HepG2 (cell line): Measurements from ENCODE around the gene UCN2. TPM values are rescaled to one million over a fixed set of nuclear protein-coding genes. Genes with fewer than 3 reads are reported as not detected.

Source experiments
- CBX1 ChIP-seq: IDR thresholded peaks from one replicate; pipeline ENCODE4 v1.6.1; 2016; ENCODE audit warnings: antibody characterized with exemption, low read depth
- DMAP1 ChIP-seq: IDR thresholded peaks from 2 replicates; pipeline ENCODE4 v1.6.1; 2016
- GATAD1 ChIP-seq: IDR thresholded peaks from 2 replicates; pipeline ENCODE4 v1.6.1; 2016; ENCODE audit warnings: missing genetic modification reagents, missing compliant biosample characterization
- GPN1 ChIP-seq: sonication (generic); formaldehyde crosslinking; IDR thresholded peaks from 2 replicates; pipeline ENCODE4 v1.5.1; 2020; ENCODE audit warnings: missing genetic modification reagents, borderline replicate concordance
- HCFC1 ChIP-seq: fragments of 150-350 bp; IDR thresholded peaks from 2 replicates; pipeline ENCODE4 v1.6.1; 2014; ENCODE audit warnings: low read depth, low read length
- HDAC2 ChIP-seq: sonication (generic); formaldehyde crosslinking; IDR thresholded peaks from 2 replicates; pipeline ENCODE4 v1.4.0; 2020; ENCODE audit warnings: missing genetic modification reagents
- HMGA1 ChIP-seq: sonication (generic); formaldehyde crosslinking; conservative IDR thresholded peaks from 2 replicates; pipeline ENCODE4 v1.4.0; 2020; ENCODE audit warnings: missing genetic modification reagents
- HNF4A ChIP-seq: sonication (generic); formaldehyde crosslinking; IDR thresholded peaks from 2 replicates; pipeline ENCODE4 v1.4.0; 2020; ENCODE audit warnings: missing genetic modification reagents
- JUND ChIP-seq: sonication (generic); formaldehyde crosslinking; IDR thresholded peaks from 2 replicates; pipeline ENCODE4 v1.8.0; 2022; ENCODE audit warnings: mild to moderate bottlenecking, missing genetic modification reagents
- KDM5A ChIP-seq: fragments of 200-600 bp; sonication (generic); IDR thresholded peaks from 2 replicates; pipeline ENCODE4 v1.7.0; 2018; ENCODE audit warnings: antibody characterized with exemption, mild to moderate bottlenecking, low read length, borderline replicate concordance
- KLF12 ChIP-seq: sonication (generic); formaldehyde crosslinking; IDR thresholded peaks from 2 replicates; pipeline ENCODE4 v1.4.0; 2020; ENCODE audit warnings: missing genetic modification reagents, borderline replicate concordance
- KMT2B ChIP-seq: IDR thresholded peaks from 2 replicates; pipeline ENCODE4 v1.6.1; 2016; ENCODE audit warnings: missing genetic modification reagents, missing compliant biosample characterization
- MED13 ChIP-seq: sonication (generic); formaldehyde crosslinking; IDR thresholded peaks from 2 replicates; pipeline ENCODE4 v1.5.0; 2020; ENCODE audit warnings: missing genetic modification reagents
- PHF20 ChIP-seq: sonication (generic); formaldehyde crosslinking; IDR thresholded peaks from 2 replicates; pipeline ENCODE4 v1.5.0; 2020; ENCODE audit warnings: mild to moderate bottlenecking, missing genetic modification reagents
- PPARG ChIP-seq: conservative IDR thresholded peaks from 2 replicates; pipeline ENCODE4 v1.6.1; 2016; ENCODE audit warnings: missing biosample characterization, missing genetic modification reagents
- REXO4 ChIP-seq: sonication (generic); formaldehyde crosslinking; IDR thresholded peaks from 2 replicates; pipeline ENCODE4 v1.8.0; 2022; ENCODE audit warnings: missing genetic modification reagents, mild to moderate bottlenecking, borderline replicate concordance
- SAP130 ChIP-seq: IDR thresholded peaks from 2 replicates; pipeline ENCODE4 v1.6.1; 2016; ENCODE audit warnings: low read depth
- SRY ChIP-seq: sonication (generic); formaldehyde crosslinking; IDR thresholded peaks from 2 replicates; pipeline ENCODE4 v1.8.0; 2022; ENCODE audit warnings: mild to moderate bottlenecking, missing genetic modification reagents
- TBL1XR1 ChIP-seq: fragments of 150-350 bp; IDR thresholded peaks from 2 replicates; pipeline ENCODE4 v1.6.1; 2014; ENCODE audit warnings: borderline replicate concordance, low read length; ENCODE audit not compliant: partially characterized antibody
- ZFP90 ChIP-seq: sonication (generic); formaldehyde crosslinking; IDR thresholded peaks from 2 replicates; pipeline ENCODE4 v1.8.0; 2022; ENCODE audit warnings: missing genetic modification reagents, mild to moderate bottlenecking, inconsistent platforms, borderline replicate concordance
- ZNF143 ChIP-seq: sonication (generic); formaldehyde crosslinking; IDR thresholded peaks from 2 replicates; pipeline ENCODE4 v1.4.0; 2020; ENCODE audit warnings: missing genetic modification reagents
- ZNF207 ChIP-seq: fragments of 450-650 bp; IDR thresholded peaks from 2 replicates; pipeline ENCODE4 v1.6.1; 2016; ENCODE audit warnings: antibody characterized with exemption, borderline replicate concordance
- ZNF274 ChIP-seq: sonication (generic); formaldehyde crosslinking; IDR thresholded peaks from 2 replicates; pipeline ENCODE4 v1.5.1; 2020; ENCODE audit warnings: mild to moderate bottlenecking, missing genetic modification reagents
- ZNF326 ChIP-seq: sonication (generic); formaldehyde crosslinking; IDR thresholded peaks from 2 replicates; pipeline ENCODE4 v1.4.0; 2020; ENCODE audit warnings: missing genetic modification reagents, borderline replicate concordance
- ZNF660 ChIP-seq: sonication (generic); formaldehyde crosslinking; IDR thresholded peaks from 2 replicates; pipeline ENCODE4 v1.5.1; 2020; ENCODE audit warnings: mild to moderate bottlenecking, low read depth, missing genetic modification reagents, borderline replicate concordance
- ZNF788 ChIP-seq: sonication (generic); formaldehyde crosslinking; IDR thresholded peaks from 2 replicates; pipeline ENCODE4 v1.5.0; 2020; ENCODE audit warnings: mild to moderate bottlenecking, missing genetic modification reagents, borderline replicate concordance
- polyA plus RNA-seq, 8 experiments: library from polyadenylated mRNA; depleted of rRNA in 3 of 8; stranded (reverse) in 7 of 8; unstranded in 1 of 8; fragments of >200 nt; fragmentation: Illumina TruSeq in 4 of 8; extraction: Trizol in 4 of 8; gene quantifications; 2 replicates each; pipeline versions ENCODE4 v1.2.1 to v1.2.3, GENCODE V29; 2011 to 2016; ENCODE audit warnings: low read depth in 4 of 8, missing spikeins in 1 of 8, mixed read lengths in 1 of 8; ENCODE audit not compliant: insufficient read depth in 1 of 8
- total RNA-seq, 5 experiments: library from RNA; depleted of rRNA; stranded (reverse); fragments of >200 nt; fragmentation: Illumina TruSeq; extraction: Trizol; gene quantifications; 2 replicates each; pipeline ENCODE4 v1.2.3, GENCODE V29; 2016; ENCODE audit warnings: low read depth in 1 of 5
- TF ChIP-seq, protein P1 (sequence below): fragments of 450-650 bp; IDR thresholded peaks from 2 replicates; pipeline ENCODE4 v1.6.1; 2017; ENCODE audit warnings: mild to moderate bottlenecking
- TF ChIP-seq, protein P2 (sequence below): sonication (generic); formaldehyde crosslinking; IDR thresholded peaks from 2 replicates; pipeline ENCODE4 v1.4.0; 2020; ENCODE audit warnings: mild to moderate bottlenecking, missing genetic modification reagents

UCN2 gene
- total and polyA plus RNA-seq, 2 of the 13 experiments (the other 11 are each of a cell fraction or from before 2014, with no cell fraction given): 0.07 to 1.5 TPM

DNA sequence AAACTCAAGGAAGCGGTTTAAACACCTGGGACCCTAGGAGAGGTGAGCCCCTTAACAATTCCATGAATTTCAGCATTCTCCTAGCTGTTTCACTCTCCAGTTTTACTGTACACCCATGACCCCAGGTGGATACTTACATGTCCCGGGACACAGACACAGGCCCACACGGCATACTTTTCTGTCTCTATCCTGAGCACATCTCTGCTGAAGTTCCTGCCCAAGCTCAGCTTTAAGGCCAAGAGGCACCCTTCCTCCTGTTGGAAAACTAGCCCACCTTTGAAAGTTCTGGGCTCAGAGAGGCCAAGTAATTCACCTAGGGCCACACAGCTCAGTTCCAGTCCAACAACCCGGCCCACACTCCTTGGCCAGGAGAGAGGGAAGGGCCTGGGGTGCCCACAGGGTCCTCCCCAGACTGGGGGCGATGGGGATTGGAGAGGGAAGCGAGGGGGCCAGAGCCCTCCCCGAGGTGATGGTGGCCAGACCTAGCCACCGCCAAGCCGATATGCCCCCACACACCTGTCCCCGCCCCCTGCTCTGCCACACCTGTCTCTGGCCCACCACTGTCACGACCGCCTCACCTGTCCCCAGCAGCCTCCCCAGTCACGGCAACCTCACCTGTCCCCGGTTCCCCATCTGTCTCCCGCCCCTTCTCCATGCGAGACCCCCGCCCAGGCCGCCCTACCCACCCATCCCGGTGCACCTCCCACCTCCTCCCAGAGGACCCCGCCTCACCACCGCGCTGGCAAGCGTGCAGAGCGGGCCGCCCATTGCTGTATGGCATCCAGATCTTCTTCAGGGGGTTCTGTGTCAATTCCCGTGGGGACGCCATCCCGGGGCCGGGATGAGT lies 7.4 kb downstream of the UCN2 start (continued):
- TF ChIP-seq TBL1XR1 (no peak), MED13 (CRISPR knock-in tag) (no peak), CBX1 (no peak), SRY (CRISPR knock-in tag) (0 out of 2 replicates have a peak, but pooled peaks have one; percentile 5), ZNF143 (no peak), KMT2B (CRISPR knock-in tag) (no peak), KLF12 (CRISPR knock-in tag) (no peak; the same call in 1 of the 2 replicates), ZNF660 (CRISPR knock-in tag) (no peak), HCFC1 (no peak), ZNF326 (CRISPR knock-in tag) (no peak), PPARG (CRISPR knock-in tag) (no peak), SAP130 (CRISPR knock-in tag) (no peak), ZNF788 (CRISPR knock-in tag) (no peak), HDAC2 (CRISPR knock-in tag) (no peak; the same call in 1 of the 2 replicates), HNF4A (CRISPR knock-in tag) (no peak), PHF20 (CRISPR knock-in tag) (no peak), JUND (CRISPR knock-in tag) (0 out of 2 replicates have a peak, but pooled peaks have one; percentile 20), GPN1 (CRISPR knock-in tag) (no peak), ZNF274 (0 out of 2 replicates have a peak, but pooled peaks have one; percentile 16), KDM5A (no peak; the same call in 1 of the 2 replicates), REXO4 (no peak), ZFP90 (no peak), DMAP1 (CRISPR knock-in tag) (no peak), ZNF207 (no peak), GATAD1 (CRISPR knock-in tag) (no peak), HMGA1 (CRISPR knock-in tag) (no peak)
- TF ChIP-seq, protein P1, sequence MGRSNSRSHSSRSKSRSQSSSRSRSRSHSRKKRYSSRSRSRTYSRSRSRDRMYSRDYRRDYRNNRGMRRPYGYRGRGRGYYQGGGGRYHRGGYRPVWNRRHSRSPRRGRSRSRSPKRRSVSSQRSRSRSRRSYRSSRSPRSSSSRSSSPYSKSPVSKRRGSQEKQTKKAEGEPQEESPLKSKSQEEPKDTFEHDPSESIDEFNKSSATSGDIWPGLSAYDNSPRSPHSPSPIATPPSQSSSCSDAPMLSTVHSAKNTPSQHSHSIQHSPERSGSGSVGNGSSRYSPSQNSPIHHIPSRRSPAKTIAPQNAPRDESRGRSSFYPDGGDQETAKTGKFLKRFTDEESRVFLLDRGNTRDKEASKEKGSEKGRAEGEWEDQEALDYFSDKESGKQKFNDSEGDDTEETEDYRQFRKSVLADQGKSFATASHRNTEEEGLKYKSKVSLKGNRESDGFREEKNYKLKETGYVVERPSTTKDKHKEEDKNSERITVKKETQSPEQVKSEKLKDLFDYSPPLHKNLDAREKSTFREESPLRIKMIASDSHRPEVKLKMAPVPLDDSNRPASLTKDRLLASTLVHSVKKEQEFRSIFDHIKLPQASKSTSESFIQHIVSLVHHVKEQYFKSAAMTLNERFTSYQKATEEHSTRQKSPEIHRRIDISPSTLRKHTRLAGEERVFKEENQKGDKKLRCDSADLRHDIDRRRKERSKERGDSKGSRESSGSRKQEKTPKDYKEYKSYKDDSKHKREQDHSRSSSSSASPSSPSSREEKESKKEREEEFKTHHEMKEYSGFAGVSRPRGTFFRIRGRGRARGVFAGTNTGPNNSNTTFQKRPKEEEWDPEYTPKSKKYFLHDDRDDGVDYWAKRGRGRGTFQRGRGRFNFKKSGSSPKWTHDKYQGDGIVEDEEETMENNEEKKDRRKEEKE: no peak
- TF ChIP-seq, protein P2, sequence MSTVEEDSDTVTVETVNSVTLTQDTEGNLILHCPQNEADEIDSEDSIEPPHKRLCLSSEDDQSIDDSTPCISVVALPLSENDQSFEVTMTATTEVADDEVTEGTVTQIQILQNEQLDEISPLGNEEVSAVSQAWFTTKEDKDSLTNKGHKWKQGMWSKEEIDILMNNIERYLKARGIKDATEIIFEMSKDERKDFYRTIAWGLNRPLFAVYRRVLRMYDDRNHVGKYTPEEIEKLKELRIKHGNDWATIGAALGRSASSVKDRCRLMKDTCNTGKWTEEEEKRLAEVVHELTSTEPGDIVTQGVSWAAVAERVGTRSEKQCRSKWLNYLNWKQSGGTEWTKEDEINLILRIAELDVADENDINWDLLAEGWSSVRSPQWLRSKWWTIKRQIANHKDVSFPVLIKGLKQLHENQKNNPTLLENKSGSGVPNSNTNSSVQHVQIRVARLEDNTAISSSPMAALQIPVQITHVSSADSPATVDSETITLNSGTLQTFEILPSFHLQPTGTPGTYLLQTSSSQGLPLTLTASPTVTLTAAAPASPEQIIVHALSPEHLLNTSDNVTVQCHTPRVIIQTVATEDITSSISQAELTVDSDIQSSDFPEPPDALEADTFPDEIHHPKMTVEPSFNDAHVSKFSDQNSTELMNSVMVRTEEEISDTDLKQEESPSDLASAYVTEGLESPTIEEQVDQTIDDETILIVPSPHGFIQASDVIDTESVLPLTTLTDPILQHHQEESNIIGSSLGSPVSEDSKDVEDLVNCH (CRISPR knock-in tag): no peak
